DND-41 (cell line): Measurements from ENCODE around the gene PEX5.
A peak's percentile ranks its signal among the peaks of the same experiment; 100 is the strongest.

Source experiments
- ATAC-seq: fragments of 200-7000 bp; cut with Tn5 transposase; 3 replicates; pipeline ENCODE4 v1.9.1; 2021; ENCODE audit warnings: low read depth; ENCODE audit not compliant: insufficient read depth
- DNase-seq: peaks from one replicate; pipeline ENCODE4 v3.0.0-alpha.2; 2020
- H2AFZ ChIP-seq: 2 replicates; pipeline ENCODE4 v1.6.0; 2012; ENCODE audit warnings: low read depth, low read length
- H3K27ac ChIP-seq: 2 replicates; pipeline ENCODE4 v1.5.1; 2012; ENCODE audit warnings: low read length, inconsistent platforms
- H3K27me3 ChIP-seq: fragments of 200-600 bp; sonication (generic); 2 replicates; pipeline ENCODE4 v1.6.0; 2012; ENCODE audit warnings: low read length, mild to moderate bottlenecking, inconsistent platforms; ENCODE audit not compliant: insufficient read depth, poor library complexity
- H3K36me3 ChIP-seq: 2 replicates; pipeline ENCODE4 v1.5.1; 2012; ENCODE audit warnings: low read length, inconsistent platforms; ENCODE audit not compliant: insufficient read depth
- H3K4me1 ChIP-seq: 2 replicates; pipeline ENCODE4 v1.5.1; 2012; ENCODE audit warnings: mild to moderate bottlenecking, low read length; ENCODE audit not compliant: insufficient read depth
- H3K4me2 ChIP-seq: 2 replicates; pipeline ENCODE4 v1.6.0; 2012; ENCODE audit warnings: mild to moderate bottlenecking, moderate library complexity, low read length, inconsistent platforms; ENCODE audit not compliant: insufficient read depth
- H3K4me3 ChIP-seq, 2 experiments: fragments of 200-600 bp in 1 of 2; shearing (Covaris generic) in 1 of 2; 2 replicates each; pipeline ENCODE4 v1.5.1; 2012 to 2016; ENCODE audit warnings: inconsistent platforms in 2 of 2, low read length in 2 of 2, mild to moderate bottlenecking in 2 of 2, low read depth in 1 of 2, moderate library complexity in 1 of 2
- H3K79me2 ChIP-seq: 2 replicates; pipeline ENCODE4 v1.6.0; 2012; ENCODE audit warnings: low read length, inconsistent platforms; ENCODE audit not compliant: insufficient read depth
- H3K9ac ChIP-seq: 2 replicates; pipeline ENCODE4 v1.6.0; 2012; ENCODE audit warnings: low read depth, mild to moderate bottlenecking, inconsistent platforms, low read length, moderate library complexity
- H3K9me3 ChIP-seq: 2 replicates; pipeline ENCODE4 v1.5.1; 2012; ENCODE audit warnings: low read length, moderate library complexity, mild to moderate bottlenecking, inconsistent platforms; ENCODE audit not compliant: insufficient read depth, severe bottlenecking
- H4K20me1 ChIP-seq: 2 replicates; pipeline ENCODE4 v1.6.0; 2012; ENCODE audit warnings: low read length; ENCODE audit not compliant: insufficient read depth
- EZH2 ChIP-seq: IDR thresholded peaks from 3 replicates; pipeline ENCODE4 v1.6.1; 2012; ENCODE audit warnings: borderline replicate concordance, low read depth, mild to moderate bottlenecking, moderate library complexity, low read length, inconsistent platforms; ENCODE audit not compliant: severe bottlenecking
- TF ChIP-seq, protein P1 (sequence below): IDR thresholded peaks from 2 replicates; pipeline ENCODE4 v1.5.1; 2012; ENCODE audit warnings: borderline replicate concordance, low read length, moderate library complexity, mild to moderate bottlenecking; ENCODE audit not compliant: poor library complexity, severe bottlenecking; ENCODE audit errors: extremely low read depth

PEX5 gene

DNA sequence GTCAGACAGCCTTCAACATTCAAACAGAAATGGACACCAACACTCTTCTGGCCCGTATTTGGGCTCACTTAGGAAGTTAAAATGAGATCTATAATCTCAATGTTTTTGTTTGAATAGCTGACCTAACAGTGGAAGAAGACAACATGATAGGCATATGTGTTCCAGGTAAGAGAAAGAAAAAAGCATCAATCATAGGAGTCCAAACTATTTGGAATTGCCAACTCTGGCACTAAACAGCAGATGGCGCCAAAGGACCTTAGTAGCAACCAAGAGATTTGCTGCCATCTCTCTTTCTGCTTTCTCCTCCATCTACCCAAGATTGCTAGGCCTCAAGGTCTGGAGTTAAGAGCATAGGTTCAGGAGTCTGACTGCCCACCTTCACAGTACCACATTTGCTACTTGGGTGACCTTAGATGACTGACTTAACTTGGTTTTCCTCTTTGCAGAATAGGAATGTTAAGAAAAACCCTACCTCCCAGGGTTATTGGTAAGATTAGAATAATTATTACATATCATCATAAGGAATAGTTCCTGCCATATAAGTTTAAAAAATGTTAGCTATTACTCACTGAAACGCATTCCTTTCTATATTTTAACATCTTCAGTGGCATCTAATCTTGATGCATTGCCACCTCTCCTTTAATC is 30.2 kb downstream of the PEX5 start:
- Histone ChIP-seq H3K9me3 (no peaks in the 10 kb centered on the region), H3K9ac (no peak overlapping the region), H3K27me3 (no peaks in the 10 kb centered on the region), H3K79me2 (no peaks in the 10 kb centered on the region), H2AFZ (no peak overlapping the region), H3K4me2 (no peak overlapping the region), H3K4me3 (no peak overlapping the region), H4K20me1 (no peaks in the 10 kb centered on the region), H3K36me3 (no peaks in the 10 kb centered on the region), H3K4me1 (no peaks in the 10 kb centered on the region), H3K27ac (no peak overlapping the region)
- TF ChIP-seq, protein P1, sequence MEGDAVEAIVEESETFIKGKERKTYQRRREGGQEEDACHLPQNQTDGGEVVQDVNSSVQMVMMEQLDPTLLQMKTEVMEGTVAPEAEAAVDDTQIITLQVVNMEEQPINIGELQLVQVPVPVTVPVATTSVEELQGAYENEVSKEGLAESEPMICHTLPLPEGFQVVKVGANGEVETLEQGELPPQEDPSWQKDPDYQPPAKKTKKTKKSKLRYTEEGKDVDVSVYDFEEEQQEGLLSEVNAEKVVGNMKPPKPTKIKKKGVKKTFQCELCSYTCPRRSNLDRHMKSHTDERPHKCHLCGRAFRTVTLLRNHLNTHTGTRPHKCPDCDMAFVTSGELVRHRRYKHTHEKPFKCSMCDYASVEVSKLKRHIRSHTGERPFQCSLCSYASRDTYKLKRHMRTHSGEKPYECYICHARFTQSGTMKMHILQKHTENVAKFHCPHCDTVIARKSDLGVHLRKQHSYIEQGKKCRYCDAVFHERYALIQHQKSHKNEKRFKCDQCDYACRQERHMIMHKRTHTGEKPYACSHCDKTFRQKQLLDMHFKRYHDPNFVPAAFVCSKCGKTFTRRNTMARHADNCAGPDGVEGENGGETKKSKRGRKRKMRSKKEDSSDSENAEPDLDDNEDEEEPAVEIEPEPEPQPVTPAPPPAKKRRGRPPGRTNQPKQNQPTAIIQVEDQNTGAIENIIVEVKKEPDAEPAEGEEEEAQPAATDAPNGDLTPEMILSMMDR, result peak; percentile 96
- TF ChIP-seq EZH2, result no peak
- DNase-seq, result peak; percentile 76
- peak; percentile 81 for ATAC-seq

DNA sequence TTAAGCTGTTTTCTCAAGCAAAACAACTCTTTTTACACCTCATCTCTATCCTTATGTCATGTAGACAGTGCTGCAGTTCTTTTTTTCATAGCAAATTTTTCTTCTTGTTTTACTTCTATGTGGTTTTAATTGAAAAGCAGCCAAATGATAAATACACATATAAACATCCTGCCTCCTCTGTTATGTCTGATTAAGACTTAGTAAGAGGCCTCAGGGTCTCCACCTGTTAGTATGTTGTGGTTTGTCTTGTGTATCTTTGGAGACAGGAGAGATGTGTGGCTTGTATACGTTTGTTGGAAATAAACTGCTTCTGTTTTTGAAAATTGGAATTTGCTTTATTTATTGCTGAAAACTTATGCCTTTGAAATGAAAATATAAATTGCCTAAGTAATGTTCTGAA is 32.0 kb downstream of the PEX5 start:
- ATAC-seq, result no peak
- Histone ChIP-seq H3K9me3 (no peaks in the 10 kb centered on the region), H3K79me2 (no peaks in the 10 kb centered on the region), H3K4me1 (no peaks in the 10 kb centered on the region), H3K4me3 (no peak overlapping the region), H3K9ac (no peak overlapping the region), H4K20me1 (no peaks in the 10 kb centered on the region), H3K27me3 (no peaks in the 10 kb centered on the region), H3K36me3 (no peaks in the 10 kb centered on the region), H3K27ac (no peak overlapping the region), H3K4me2 (no peak overlapping the region), H2AFZ (no peak overlapping the region)
- TF ChIP-seq EZH2, result no peak
- TF ChIP-seq, protein P1, result no peak
- DNase-seq, result no peak

DNA sequence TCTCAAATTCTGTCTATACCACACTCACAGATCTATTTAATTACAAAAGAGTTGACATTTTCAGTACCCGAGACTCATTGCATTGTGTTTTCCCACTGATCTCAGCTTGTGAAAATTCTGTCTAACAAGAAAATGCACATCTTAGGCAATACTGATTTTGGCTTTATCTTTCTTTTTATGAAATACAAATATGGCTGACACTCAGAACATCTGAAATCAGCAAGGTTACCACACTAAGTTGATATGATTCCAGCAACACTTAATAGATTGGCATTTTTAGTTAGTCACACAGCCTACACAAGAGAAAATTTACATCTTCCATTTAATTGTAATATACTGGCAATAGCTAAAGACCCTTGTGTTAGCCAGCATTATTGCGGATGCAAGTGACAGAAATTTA is 40.3 kb downstream of the PEX5 start:
- no peak for ATAC-seq
- Histone ChIP-seq H3K27ac (no peak overlapping the region), H3K36me3 (no peaks in the 10 kb centered on the region), H4K20me1 (no peaks in the 10 kb centered on the region), H3K79me2 (no peaks in the 10 kb centered on the region), H3K4me3 (no peak overlapping the region), H3K27me3 (peaks cover 8% of the 10 kb centered on the region), H2AFZ (no peak overlapping the region), H3K4me2 (no peak overlapping the region), H3K9me3 (no peaks in the 10 kb centered on the region), H3K4me1 (no peaks in the 10 kb centered on the region), H3K9ac (no peak overlapping the region)
- DNase-seq, result no peak
- TF ChIP-seq, protein P1, result no peak
- no peak for TF ChIP-seq EZH2
